ENCODE measurements around the gene CERKL.

The CERKL gene

GRCh38 chr2:181677912-181678586 is 21.1 kb upstream of the CERKL start:
- peak; percentile 52 for DNase-seq

GRCh38 chr2:181675254-181675653 is 18.3 kb upstream of the CERKL start:
- DNase-seq, result no peak

- DNase-seq, result no peak
Observed at GRCh38 chr2:181674461-181674860, 17.6 kb upstream of the CERKL start.

DNA sequence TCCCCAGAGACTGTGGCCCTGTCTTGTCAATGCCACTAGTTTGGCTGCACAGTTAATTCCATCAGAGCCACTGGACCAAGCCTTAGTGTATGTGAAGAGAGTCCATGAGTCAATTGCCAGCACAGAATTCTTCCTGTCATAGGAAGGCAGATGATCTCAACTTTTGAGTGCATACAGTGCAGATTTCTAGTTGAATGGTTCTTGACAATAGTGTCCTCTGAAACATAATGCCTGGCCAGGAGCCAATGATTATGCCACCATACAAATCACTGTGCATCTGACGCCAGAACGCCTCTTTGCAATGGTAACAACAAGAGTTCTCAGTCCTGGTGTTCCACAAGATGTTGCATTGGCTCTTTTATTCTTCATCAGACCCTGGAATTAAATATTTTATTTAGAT is 16.3 kb upstream of the CERKL start:
- DNase-seq, result no peak

GRCh38 chr2:181672255-181673008 is 15.5 kb upstream of the CERKL start:
- DNase-seq, result no peak

DNA sequence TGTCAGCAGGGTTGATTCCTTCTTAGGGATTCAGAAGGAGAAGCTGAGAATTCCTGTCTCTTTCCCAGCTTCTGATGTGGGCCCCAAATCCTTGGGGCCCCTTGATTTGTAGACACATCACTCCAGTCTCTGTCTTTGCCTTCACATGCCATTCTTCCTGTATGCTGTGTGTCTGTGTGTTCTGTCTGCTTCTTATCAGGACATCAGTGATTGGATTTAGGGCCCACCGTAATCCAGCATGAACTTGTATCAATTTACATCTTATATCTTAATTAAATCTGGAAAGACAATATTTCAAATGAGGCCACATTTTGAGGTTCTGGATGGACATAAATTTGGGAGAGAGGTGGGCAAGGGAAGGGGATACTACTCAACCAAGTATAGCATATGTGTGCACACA is 13.7 kb upstream of the CERKL start:
- DNase-seq, result no peak

- no peak for DNase-seq
Observed at GRCh38 chr2:181667234-181667633, 10.3 kb upstream of the CERKL start.

DNA sequence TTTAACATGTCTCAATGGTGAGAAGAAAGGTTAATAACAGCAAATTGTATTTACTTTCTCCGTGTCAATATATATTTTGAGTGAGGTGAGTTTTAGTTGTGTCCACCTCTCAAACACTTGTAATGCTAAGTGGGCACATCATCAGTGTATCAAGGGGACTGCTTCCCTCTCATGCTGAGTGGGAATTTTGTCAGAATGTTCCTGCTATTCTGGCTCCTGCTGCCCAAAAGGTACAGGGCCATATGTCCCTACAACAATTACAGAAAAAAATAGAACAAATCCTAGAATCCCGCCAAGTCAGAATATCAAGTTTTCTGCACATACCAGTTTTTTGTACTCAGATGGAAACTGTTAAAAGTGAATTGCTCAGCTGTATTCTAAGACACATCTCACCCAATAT is 5.4 kb upstream of the CERKL start:
- DNase-seq, result no peak

- no peak for DNase-seq
Observed at GRCh38 chr2:181660181-181660580, 3.3 kb upstream of the CERKL start.

DNA sequence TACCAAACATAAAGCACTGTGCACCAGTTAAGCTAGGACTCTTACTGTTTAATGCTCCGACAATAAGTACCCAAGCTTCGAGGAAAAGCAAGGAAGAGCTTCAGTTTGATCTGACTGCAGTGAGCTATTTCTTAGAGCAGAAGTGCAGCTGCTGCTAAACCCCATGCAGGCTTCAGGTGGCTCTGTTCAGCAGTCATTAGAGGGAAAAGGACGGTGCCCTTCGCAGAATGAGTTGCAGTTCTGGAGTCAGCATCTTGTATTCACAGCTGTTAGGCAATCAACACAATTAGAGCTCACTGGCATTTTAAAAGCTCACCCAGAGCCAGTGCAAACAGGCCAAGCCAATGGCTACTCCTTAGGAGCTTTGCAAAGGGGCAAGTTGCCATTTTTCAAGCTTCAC is 1.5 kb upstream of the CERKL start:
- no peak for DNase-seq

DNA sequence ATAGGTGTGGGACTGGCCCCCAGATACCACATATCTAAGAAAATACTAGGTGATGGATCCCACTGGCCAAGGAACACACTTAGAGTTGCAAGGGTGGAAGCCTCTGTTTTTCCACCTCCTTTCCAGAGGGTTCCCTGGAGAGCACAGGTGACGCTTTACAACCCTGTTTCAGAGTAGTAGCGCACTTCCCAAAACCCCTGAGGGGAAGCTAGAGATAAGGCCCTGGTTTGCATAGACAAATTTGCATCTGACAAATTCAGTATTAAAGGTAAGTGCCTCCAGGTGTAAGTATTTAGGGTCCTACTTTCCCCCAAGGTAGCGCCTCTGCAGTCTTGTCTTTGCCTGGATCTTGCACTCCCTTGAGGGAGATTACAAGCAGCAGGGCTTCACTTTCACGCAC is 474 bp upstream of the CERKL start:
- no peak for DNase-seq

GRCh38 chr2:181655519-181655918 is 1.4 kb downstream of the CERKL start:
- DNase-seq, result no peak

DNA sequence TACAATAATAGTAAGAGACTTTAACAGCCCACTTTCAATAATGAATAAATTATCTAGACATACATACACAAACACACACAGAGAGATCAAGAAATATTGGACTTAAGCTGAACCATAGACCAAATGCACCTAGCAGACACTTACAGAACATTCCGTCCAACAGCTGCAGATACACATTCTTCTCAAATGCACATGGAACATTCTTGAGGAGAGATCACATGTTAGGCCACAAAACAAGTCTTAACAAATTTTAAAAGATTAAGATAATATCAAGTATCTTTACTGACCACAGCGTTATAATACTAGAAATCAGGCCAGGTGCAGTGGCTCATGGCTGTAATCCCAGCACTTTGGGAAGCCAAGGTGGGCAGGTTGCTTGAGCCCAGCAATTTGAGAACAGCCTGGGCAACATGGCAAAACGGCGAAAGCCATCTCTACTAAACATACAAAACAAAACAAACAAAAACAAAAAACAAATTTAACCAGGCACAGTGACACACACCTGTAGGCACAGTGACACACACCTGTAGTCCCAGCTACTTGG is 7.4 kb downstream of the CERKL start:
- DNase-seq, result no peak

DNA sequence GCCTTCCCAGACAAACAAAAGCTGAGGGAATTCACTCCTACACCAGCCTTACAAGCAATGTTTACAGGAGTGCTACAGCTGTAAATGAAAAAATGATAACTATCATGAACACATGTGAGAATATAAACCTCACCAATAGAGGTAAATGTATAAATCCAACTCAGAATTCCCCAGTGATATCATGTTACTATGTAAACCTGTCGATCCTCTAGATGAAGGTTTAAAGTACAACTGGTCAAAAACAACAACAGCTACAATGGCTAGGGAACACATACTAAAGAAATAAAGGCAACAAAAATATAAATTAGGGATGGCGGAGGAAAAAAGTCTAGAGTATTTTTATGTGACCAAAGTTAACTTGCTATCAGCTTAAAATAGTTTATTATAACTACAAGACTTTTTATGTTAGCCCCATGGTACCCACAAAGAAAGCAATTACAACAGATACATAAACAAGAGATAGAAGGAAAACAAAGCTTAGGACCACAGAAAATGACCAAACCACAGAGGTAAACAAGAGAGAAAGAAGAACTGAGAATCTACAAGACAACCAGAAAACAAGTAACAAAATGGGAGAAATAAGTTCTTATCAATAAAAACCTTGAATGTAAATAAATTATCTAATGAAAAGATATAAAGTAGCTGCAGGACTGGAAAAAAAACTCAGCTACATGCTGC is 8.3 kb downstream of the CERKL start:
- no peak for DNase-seq

DNA sequence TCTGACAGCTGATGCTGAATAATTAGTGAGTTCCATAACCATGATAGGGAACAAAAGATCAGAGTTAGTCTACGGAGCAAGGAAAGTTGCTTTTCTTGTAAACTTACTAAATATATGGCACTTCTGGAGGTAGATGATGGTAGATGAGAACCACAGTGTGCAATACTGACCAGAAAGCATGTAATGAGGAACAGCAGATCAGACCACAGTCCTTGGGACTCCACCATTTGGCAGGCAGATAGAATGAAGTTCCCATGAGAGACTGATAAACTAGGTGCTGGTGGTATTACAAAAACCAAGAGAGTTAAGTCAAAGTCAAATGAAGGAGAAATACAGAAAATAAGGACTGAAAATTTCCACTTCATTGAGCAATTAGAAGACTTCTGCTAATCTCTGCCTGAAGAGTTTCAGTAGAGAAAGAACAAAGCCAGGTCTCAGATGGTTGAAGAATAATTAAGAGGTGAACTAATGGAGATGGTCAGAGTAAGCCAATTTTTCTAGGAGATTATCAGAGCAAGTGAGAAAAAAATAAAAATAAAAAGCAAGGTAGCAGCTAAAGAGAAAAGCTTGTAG is 10.4 kb downstream of the CERKL start:
- DNase-seq, result no peak

DNA sequence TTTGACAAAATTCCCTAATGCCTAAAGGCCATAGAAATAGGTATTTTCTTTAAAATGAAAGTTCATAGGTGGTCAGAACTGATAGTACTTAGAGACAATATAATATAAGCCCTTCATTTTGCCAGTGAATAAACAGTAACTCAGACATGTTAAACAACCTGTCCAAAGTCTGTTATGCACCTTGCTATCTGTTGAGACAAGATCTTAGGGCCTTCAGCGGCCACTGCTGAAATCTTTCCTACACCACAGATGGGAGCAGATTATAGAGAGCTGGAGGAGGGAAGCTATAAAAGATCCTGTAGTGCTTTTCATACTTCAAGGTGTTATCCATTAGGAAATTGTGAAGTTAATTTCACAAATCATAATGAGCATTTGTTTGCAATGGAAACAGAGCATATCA is 13.8 kb downstream of the CERKL start:
- no peak for DNase-seq

GRCh38 chr2:181642086-181642485 is 14.8 kb downstream of the CERKL start:
- DNase-seq, result no peak

GRCh38 chr2:181639686-181640085 is 17.2 kb downstream of the CERKL start:
- no peak for DNase-seq

GRCh38 chr2:181632733-181633401 is 24.0 kb downstream of the CERKL start:
- no peak for DNase-seq

DNA sequence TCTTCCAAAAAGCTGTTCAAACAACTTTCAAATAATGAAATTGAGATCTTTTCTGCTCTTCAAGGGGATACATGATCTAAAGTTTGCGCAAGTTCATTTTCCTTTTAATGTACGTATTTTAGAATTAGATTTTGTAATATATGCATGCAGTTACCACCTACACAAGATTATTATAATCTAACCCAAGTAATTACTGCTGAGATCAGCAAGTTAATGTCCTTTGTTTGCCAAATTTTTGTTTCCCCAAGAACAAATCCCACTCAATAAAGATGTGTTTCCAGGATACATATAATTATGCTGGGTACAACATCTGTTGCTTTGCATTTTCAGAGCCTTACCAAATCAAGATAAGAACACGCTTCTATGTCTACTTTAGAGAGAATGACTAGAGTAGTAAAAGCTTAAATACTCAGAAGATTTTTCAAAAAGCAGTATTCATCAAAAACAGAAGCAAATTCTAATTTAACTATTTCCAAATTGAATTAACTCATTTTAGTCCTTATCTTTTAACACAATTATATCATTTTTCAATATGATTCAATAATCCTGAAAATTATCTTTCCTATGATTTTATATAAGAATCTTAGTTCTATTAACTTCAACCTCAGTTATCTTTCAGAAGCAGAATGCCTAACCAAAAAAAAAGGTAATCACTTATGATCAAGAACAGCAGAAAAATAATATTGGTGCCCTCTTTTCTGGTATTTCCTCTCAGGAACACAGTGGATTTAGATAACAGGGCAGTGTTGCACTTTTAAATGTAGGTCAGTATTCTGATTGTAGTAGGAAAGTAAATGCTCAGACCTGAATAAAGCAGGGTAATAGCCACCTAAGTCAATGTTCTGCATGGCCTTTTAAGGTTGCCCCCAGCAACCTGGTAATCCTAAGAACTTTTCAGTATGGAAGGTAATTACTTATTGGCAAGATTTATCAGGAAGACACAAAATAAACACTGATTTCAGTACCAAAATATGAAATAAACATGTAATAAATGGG is 28.0 kb downstream of the CERKL start:
- DNase-seq, result no peak

DNA sequence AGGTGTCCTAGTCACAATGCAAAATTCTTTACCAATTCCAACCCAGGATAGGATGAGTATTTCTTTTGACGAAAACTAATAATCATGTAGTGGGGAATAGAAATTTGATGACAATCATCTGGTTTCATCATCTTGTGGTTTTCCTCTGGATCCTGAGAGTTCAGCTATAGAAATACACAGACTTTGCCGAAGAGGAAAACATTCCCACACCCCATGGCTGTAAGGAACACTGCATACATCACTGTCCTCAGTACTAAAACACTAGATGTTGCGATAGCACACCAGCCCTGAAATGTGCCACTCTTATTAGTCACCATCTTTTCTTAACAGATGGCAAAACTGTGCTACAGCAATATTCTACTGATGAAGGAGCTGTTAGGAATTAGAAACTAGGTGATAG is 29.4 kb downstream of the CERKL start:
- no peak for DNase-seq

DNA sequence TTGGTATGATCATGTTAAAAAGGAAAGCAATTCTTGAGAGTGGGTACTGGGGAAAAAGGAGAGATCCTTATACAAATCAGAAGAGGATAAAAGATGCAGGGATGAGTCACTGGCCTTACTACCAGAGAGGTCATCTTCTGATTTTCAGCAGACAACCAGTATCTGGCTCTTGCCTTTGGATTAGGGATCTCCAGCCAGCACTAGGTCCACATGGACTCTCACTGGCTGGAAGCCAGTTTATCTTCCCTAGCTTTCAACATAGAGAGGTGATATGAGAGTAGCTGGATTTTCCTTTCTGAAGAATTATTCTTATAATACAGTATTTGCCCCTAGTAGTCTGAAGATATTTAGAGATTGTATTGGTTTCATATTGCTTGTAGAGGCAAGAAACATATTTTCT is 30.2 kb downstream of the CERKL start:
- no peak for DNase-seq
